ENCODE measurements around the gene IL11RA.
A peak's percentile ranks its signal among the peaks of the same experiment; 100 is the strongest.

The IL11RA gene

DNA sequence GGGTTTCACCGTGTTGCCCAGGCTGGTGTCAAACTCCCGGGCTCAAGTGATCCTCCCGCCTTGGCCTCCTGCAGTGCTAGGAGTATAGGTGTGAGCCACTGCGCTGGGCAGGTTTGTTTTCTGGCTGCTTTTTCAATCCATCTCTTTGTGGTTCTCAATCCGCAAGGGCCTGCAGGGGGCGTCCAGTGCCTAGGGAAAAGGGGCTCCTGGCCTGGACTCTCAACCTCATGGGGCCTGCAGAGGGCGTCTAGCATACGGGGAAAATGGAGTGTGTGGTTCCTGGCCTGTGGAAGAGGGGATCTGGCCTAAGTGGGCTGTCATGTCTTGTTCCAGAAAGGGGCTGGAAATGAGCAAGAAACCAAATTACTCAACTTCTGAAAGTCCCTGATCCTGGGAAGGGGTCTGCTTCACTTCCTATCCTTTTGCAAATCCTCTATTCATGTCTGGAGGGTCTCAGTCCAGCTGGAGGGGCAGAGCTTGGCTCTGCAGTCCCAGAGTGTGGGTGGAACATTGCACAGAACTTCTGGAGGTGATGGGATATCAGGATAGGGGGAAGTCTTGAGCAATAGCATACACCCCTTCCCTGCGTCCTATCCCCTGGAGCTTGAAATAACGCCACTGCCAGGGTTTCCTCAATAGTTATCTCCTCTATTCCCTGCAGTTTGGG, 23.2 kb downstream of the IL11RA start:
- H3K4me3 ChIP-seq, result no peak overlapping the region
- H3K27ac ChIP-seq, result peak overlapping the region in 14 of 21 experiments; percentile 7 to 69 (median 32)

DNA sequence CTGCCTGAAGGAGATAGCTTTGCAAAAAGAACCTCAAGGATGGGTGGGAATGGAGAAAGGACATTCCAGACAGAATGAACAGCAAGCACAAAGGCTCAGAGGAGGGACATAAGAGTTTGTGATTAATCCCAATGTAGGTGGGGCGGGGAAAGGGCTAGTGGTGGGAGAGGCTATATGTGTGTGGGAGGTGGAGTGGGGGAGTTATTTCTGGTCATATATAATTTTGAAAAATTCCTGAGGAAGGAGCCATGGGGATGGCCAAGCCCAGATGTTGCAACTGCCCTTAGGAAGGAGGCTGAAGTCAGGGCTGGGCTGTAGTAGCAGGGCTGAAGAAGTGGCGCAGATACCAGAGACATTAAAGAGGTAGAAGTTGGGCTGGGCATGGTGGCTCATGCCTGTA, 23.9 kb downstream of the IL11RA start:
- Histone ChIP-seq H3K4me3 (no peak overlapping the region), H3K27ac (peak overlapping the region in 14 of 21 experiments; percentile 1 to 69 (median 32))

DNA sequence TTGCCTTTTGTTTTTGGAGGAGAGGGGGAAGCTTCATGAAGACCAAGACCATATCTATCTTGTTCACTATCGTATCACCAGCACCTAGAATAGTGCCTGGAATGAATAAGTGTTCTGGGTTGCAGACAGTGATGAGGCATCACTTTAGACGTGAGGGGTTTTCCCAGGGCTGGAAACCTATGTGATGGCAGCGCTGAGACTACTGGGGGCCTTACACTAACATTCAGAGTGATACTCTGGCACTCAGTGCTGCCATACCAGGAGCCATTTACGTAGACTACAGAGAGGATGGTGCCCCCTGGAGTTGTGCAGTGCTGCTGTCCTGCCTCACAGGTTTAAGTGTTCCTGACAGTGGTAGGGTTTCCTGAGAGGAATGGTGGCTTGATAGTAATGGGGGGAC, 32.2 kb downstream of the IL11RA start:
- Histone ChIP-seq H3K27ac (peak overlapping the region in 7 of 21 experiments; percentile 14 to 72 (median 62)), H3K4me3 (no peak overlapping the region)

DNA sequence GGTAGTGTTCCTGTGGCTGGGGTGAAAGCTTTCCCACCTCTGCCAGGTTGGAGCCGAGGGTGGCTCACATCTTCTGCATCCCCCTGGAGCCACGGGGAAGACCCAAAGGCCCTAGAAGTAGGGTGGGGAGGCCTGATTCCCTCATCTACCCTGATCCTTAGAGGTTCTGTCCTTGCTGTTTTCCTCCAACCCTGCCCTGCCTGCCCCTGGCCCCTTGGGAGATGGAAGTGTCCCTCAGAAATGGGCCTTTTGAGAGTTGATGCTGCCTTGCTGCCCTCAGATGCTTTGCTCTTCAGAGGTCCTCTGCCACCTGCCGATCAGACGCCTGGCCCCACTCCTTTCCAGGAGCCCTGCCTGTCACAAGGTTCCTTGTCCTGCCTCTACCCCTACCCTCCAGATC, 32.8 kb downstream of the IL11RA start:
- peak overlapping the region in 16 of 21 experiments; percentile 18 to 81 (median 68) for H3K27ac ChIP-seq
- no peak overlapping the region for H3K4me3 ChIP-seq

DNA sequence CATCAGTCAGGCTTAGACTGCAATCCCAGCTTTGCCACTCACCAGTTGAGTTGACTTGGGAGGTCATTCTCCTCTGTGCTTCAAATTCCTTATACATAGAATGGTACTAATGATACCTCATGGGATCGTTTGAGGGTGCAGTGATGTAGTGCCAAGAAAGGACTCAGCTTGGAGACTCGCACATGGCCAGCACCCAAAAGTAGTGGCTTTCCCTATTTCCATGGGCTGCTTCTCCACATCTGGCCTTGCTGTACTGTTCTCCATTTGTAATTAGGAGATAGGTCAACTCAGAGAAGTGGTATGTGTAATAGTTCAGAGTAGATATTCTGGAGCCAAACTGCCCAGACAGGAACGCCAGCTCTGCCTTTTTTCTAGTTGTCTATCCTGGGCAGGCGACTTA, 33.6 kb downstream of the IL11RA start:
- H3K27ac ChIP-seq, result peak overlapping the region in 18 of 21 experiments; percentile 5 to 81 (median 65)

DNA sequence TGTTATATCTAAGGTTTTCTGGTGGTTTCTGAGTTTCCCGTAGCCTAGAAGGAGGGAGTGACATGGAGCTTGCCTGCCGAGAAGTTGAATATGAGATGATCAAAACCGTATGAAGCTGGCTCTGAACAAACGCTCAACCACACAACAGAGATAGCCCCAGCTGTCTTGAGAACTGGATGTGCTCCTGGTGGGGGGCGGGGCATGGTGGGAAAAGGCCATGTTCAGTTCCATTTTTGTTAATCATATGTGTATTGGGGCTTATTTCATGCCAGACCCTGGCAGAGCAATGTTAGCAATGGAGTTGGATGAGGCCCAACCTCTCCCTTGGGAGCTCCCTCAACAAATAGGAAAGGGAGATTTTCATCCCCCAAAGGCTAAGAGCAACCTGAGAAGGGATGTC, 34.2 kb downstream of the IL11RA start:
- Histone ChIP-seq H3K27ac (peak overlapping the region in 18 of 21 experiments; percentile 27 to 81 (median 68)), H3K4me3 (no peak overlapping the region)

More for the DNA sequence above, 33.6 kb downstream of the IL11RA start:
- H3K4me3 ChIP-seq, result no peak overlapping the region

DNA sequence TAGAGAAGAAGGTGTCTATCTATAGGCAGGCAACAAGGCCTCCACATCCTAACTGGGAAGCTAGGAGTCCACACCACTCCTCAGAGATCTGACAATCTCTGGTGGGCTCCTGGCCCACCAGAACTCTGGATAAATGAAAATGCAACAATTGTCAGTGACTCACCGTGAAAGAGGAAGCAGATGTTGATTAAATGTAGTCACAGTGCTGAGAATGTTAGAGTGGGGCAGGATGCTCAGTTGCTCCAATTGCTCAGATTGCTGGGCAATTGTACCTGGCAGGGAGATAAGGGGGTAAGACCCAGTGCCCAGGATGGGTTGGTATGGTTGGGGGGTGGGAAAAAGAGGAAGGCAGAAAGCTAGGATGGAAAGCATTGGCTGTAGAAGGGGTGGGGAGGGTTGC, 34.7 kb downstream of the IL11RA start:
- no peak overlapping the region for H3K4me3 ChIP-seq
- H3K27ac ChIP-seq, result peak overlapping the region in 16 of 21 experiments; percentile 10 to 81 (median 52)

DNA sequence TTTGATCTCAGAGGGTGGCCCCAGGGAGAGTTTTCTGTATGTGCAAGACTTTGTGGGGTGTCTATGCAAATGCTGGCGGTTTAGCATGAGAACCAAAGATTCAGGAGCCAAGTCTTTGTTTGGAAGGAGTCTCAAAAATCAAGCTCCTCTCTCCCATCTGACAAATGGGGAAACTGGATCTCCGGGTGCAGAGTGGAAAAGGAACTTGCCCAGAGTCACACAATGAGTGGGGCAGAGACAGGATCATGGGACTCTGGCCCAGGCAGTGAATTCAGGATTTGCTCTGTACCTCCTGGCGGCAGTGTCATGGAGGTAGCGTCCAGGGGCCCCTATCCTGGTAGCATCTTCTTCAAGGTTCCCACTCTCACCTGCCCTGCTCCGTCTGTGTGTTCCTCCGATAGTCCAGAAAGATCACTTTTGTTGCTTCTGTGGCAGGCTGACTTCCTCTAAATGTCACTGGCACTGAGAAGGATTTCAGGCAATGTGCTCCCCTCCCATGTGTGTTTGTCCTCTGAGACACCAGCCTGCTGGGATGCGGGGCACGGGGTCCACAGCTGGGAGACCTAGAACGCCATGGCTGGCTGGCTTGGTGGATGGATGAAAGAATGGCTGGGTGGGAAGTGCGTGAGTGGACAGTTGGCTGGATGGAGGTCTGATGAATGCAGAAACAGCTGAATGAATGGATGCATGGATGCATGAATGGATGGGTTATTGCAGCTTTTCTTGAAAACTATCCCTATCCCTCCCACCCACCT, 35.5 kb downstream of the IL11RA start:
- Histone ChIP-seq H3K27ac (peak overlapping the region in 17 of 21 experiments; percentile 10 to 81 (median 47)), H3K4me3 (no peak overlapping the region)

DNA sequence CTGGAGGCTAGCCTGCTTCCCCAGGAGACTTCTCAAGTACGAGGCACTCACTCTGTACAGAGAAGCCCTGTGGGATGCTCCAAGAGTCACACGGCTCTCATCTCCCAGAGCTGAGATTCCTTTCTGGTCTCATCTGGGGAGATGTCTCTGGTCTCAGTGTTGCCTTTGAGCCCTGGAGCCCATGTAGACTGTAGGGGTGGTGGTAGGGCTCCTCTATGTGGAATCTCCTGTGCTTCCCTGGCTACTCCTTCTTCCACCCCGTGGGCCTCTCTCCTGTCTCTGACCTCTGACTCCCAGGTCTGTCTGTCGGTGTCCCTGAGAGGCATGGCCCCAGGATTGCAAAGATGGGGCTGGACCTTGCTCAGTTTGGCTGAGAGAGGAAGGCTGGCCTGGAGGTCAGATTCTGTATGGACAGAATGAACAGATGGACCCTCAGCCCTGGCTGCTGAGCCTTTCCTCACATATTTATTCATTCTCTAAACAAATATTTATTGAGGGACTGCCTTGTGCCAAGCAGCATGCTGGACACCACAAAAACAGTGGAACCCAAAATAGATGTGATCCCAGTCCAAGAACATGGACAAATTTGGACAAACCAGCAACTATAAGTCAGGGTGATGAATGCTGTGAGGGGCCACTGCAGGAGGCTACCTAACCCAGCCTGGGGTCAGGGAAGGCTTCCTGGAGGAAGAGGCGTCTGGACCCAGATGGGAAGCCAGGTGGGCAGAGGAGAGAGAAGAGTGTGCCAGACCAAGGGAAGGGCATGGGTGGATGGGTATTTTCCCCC, 36.5 kb downstream of the IL11RA start:
- peak overlapping the region in 12 of 21 experiments; percentile 4 to 74 (median 34) for H3K27ac ChIP-seq
- no peak overlapping the region for H3K4me3 ChIP-seq

DNA sequence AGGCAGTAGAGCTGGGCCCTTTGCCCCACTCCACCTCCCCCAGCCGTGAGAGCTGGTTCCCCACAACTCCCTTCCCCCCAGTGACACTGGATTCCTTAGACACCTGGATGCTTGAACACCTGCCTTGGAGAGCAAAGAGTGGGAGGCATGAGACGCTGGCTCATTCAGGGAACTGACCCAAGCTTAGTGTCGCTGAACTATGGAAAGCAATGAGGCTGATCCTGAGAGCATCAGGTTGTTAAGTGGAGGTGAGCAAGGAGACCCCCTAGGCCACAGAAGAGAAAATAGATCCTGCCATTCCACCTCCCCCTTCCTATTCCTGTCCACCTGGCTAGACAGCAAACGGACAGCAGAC, 37.1 kb downstream of the IL11RA start:
- Histone ChIP-seq H3K4me3 (no peak overlapping the region), H3K27ac (peak overlapping the region in 7 of 21 experiments; percentile 4 to 74 (median 36))

DNA sequence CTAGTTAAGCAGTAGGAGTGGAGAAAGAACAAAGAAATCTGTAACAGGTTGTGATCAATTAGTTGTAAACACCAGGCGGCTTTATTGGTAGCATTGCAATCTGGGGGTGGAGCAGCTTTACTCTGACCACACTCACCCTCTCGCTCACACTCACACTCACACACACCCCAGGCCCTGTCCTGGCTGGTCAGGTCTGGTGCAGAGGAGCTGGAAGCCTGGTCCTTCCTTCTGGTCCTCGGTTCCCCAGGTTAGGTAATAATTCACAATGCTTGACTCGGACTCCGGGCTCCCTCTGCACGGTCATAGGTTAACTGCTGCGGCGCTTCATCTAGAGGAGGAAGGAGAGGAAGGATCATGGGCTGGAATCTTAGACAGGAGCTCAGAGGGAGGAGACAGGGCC, 37.5 kb downstream of the IL11RA start:
- H3K4me3 ChIP-seq, result no peak overlapping the region
- H3K27ac ChIP-seq, result peak overlapping the region in 5 of 21 experiments; percentile 4 to 57 (median 38)

DNA sequence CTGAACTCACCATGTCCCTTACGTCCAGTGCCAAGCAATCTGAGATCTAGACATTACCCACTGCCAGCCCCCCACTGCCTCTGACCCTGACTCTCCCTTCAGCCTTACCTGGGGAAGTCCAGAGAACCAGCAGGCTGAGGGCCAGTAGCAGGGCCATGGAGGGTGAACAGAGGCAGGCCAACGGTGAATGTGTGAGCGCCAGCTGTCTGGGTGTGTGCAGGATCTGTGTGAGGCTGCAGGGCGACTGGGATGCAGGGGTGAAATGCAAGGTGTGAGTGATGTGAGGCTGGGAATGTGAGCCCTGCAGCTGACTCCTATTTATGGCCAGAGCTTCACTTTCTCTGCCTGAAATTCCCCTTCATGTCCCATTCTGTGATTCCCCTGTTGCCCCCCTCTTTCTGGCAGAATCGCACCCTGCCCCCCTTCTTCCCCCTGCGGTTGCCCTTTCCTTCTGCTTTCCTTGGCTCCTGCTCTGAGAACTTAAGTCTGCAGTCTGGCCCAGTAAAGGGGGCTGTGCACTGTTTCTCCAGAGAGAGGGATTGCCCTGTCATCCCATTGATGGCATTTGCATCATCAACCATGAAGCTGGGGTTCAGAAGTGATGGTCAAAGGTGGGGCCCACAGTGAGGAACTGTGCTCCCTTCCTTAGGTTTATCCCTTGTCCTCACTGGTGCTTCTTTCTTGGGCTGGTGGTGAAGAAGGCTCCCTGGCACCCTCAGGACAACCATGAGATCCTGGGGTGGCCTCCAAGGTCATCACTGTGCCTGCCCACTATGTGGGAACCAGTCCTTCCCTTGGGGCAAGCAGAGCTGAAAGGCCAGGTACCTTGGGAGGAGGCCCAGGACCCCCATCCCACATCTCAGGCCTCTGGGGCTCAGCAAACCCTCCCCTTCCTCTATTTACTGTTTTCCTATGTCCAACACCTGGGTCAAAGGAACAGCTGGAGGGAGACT, 39.3 kb downstream of the IL11RA start, which contains the start of gene CCL19:
Gene CCL19, minus strand, starts transcription at position 294 of the 953 bp plus-strand sequence. Its CDS starts 137 bp downstream, at position 157.
- H3K4me3 ChIP-seq, result no peak within 1 kb of the TSS
- H3K27ac ChIP-seq, result peak within 1 kb of the TSS in 7 of 21 experiments; percentile 21 to 61 (median 46)

DNA sequence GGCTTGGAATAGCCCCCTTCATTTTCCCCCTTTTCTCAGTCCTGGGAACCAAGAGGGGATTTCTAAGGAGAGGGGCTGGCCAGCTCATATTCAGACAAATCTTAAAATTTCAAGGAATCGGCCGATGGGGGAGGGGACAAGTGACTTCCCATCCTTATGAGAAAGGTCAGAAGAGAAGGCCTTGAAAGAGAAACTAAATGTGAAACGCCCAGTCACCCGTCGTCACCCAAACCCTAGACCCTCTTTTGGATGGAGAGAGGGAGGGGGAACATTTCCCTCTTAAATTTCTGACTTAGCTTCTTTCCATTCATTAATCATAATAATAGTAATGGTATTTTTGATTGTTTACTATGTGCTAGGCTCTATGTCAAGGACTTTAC, 39.9 kb downstream of the IL11RA start:
- Histone ChIP-seq H3K4me3 (no peak overlapping the region), H3K27ac (peak overlapping the region in 6 of 21 experiments; percentile 19 to 53 (median 36))

DNA sequence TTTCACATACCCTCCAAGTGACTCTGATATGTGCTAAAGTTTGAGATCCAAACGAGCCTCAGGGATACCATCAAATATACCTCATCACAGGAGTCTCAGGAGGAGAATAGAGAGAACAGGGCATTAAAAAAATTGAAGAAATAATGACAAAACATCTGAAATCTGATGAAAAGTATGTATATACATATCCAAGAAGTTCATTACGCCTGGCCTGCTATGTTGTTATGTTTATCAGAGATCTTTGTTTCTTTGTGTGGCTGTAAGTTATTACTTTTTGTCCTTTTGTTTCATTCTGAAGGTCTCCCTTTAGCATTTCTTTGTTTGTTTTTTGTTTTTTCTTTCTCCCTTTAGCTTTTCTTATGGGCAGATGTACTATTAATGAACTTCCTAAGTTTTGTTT, 41.6 kb downstream of the IL11RA start:
- Histone ChIP-seq H3K27ac (no peak overlapping the region), H3K4me3 (no peak overlapping the region)

DNA sequence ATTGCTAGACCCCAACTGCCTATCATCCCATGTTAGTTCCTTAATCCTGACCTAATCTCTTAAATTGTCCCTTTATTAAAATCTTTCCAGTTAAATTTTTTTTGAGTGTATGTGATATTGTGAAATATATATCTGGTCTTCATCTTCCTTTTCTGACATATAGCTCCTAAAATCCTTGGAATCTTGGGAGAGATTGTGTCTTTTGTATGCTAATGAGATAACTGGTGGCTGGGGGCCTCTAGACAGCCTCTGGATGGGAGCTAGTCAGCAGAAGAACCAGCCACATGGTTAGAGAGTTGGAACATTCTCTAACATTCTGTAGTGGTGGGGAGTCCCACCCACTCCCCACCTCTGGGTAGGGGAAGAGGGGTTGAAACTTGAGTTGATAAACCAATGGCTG, 42.8 kb downstream of the IL11RA start:
- Histone ChIP-seq H3K4me3 (no peak overlapping the region), H3K27ac (no peak overlapping the region)

DNA sequence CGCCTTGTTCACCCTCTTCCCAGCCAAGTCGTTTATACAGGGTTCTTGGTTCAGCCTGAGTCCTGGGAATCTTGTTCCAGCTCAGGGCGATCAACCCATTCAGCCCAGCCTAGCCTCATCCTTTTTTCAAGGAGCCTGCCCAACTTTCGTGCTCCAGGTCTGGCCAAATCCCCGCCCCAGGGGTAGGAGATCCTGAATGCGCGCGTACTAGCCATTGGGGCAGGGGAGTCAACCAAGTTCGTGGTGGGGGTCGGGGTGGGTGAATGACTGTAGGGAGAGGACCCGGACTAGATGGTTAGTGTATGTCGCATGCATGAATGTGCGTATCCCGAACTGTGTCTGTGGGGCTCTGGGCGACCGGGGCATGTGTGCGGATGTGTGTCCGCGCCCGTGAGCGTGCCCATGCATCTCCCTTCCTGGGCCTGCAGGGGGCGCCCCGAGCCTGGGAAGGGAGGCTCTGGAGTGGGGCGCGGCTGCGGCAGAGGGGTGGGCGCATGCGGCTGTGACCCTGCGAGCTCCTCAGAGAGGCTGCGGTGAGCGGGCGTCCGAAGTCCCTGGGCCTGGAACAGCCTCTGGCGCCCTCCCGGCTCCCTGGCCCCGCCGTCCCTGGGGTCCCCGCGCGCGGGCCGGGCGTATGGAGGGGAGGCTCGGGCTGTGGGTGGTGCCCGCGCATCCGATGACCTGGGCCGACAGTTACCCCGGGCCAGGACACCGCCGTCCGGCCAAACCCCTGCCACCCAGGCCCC, 49.2 kb downstream of the IL11RA start:
- H3K4me3 ChIP-seq, result peak overlapping the region; percentile 34 to 72 (median 57)
- peak overlapping the region; percentile 31 to 92 (median 82) for H3K27ac ChIP-seq

DNA sequence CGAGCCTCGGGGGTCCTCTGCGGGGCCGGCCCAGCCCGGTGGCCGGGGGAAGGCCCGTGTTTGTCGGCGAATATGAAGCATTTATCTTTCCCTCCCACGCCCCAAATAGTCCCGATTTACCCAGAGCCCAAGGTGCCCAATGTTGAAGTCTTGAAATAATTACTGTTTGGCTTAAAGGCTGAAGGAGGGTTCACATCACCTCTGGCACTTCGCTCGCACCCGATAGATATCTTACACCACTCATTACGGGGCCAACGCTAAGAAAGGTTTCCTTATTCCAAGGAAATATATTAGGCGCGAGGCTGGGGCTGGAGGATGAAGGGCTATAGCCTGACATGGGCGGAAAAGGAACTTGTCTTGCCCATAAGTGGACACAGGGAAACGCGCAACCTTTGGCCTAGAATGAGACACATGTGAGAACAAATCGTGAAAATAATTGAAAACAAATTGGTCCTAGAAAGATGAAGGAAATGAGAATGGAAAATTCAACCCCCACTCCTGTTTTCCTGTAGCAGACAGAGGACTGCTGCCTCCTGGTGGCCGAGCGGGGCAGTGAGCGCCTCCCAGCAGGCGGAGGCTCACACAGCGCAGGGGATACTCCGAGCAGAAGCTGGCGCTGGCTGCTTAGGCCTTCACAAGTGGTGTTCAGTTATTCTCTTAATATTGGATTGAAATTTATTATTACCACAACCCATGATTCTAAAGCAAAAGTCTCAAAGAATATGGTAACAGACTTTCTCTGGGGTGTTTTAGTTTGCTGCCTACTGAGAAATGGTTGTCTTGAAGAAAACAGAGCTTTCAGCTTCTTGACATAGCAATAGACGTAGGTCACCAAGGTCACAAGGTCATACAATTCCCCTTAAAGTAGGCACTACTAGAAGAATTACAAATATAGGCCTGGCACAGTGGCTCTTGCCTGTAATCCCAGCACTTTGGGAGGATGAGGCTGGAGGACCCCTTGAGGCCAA, 50.1 kb downstream of the IL11RA start:
- Histone ChIP-seq H3K4me3 (peak overlapping the region; percentile 34 to 72 (median 57)), H3K27ac (peak overlapping the region; percentile 31 to 92 (median 82))
